Memory B cell (primary cell): ENCODE results near the gene SPACA6.
"Not testable (repeated sequence)": the region's sequence is repeated elsewhere in the genome, so short reads cannot be mapped to it uniquely, and the experiment has no call there.

ENCODE experiments used
- ATAC-seq: fragments of 150-1000 bp; cut with Tn5 transposase; 2 replicates; pipeline ENCODE4 v1.10.0; 2021; ENCODE audit warnings: low read depth, mild to moderate bottlenecking, moderate library complexity
- DNase-seq, 2 donors: peaks; one replicate each; pipeline ENCODE4 v3.0.0; 2022; ENCODE audit warnings: low spot score in 2 of 2
- H3K27ac Mint-ChIP-seq: one replicate; pipeline ENCODE4 v1.8.0; 2022; ENCODE audit warnings: mild to moderate bottlenecking, moderate library complexity, mixed read lengths
- H3K27me3 Mint-ChIP-seq: one replicate; pipeline ENCODE4 v1.8.0; 2022; ENCODE audit warnings: mixed read lengths
- H3K36me3 Mint-ChIP-seq: one replicate; pipeline ENCODE4 v1.8.0; 2022; ENCODE audit warnings: mild to moderate bottlenecking, mixed read lengths
- H3K4me1 Mint-ChIP-seq: one replicate; pipeline ENCODE4 v1.8.0; 2022; ENCODE audit warnings: mixed read lengths
- H3K4me3 Mint-ChIP-seq: one replicate; pipeline ENCODE4 v1.8.0; 2022; ENCODE audit warnings: mild to moderate bottlenecking, moderate library complexity, mixed read lengths
- H3K9me3 Mint-ChIP-seq: one replicate; pipeline ENCODE4 v1.8.0; 2022; ENCODE audit warnings: mixed read lengths

The SPACA6 gene

GRCh38 chr19:51722492-51722891, 29.4 kb downstream of the SPACA6 start:
- ATAC-seq = no peak
- DNase-seq = no peak
- Mint-ChIP-seq H3K36me3 (peaks cover 10% of the 10 kb centered on the region), H3K4me1 (peaks cover 9% of the 10 kb centered on the region), H3K4me3 (no peak overlapping the region), H3K9me3 (peaks cover 13% of the 10 kb centered on the region), H3K27me3 (peaks cover 36% of the 10 kb centered on the region), H3K27ac (no peak overlapping the region)

- Mint-ChIP-seq H3K27me3 (peaks cover 40% of the 10 kb centered on the region), H3K4me3 (no peak overlapping the region), H3K36me3 (peaks cover 15% of the 10 kb centered on the region), H3K4me1 (peaks cover 7% of the 10 kb centered on the region), H3K9me3 (peaks cover 11% of the 10 kb centered on the region), H3K27ac (no peak overlapping the region)
- ATAC-seq (no peak), DNase-seq (no peak)
Observed at GRCh38 chr19:51724543-51724942, 31.4 kb downstream of the SPACA6 start.

DNA sequence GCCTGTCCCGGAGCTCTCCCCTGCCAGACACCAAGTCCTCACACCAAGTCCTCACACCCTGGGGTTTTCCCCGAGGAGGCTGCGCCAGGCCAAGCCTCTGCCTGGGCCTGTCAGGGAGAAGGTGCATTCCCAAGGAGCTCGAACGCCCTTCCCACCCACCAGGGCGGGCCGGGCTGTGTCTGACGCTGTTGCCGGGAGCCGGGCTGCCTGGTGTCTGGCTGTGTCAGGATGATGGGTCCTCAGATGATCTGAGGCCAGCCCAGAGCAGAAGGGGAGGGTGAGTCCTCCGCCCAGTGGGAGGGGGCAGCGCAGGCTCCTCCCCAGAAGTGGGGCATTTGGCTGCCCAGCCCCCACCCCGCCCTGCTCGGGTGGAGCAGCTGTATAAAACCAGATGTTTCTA, 32.9 kb downstream of the SPACA6 start:
- no peak overlapping the region for H3K27ac Mint-ChIP-seq

GRCh38 chr19:51727349-51727880, 34.3 kb downstream of the SPACA6 start:
- peaks cover 7% of the 10 kb centered on the region for H3K4me1 Mint-ChIP-seq
- DNase-seq = no peak
- H3K9me3 Mint-ChIP-seq = peaks cover 14% of the 10 kb centered on the region
- H3K36me3 Mint-ChIP-seq = peaks cover 17% of the 10 kb centered on the region
- H3K27ac Mint-ChIP-seq = no peak overlapping the region
- H3K4me3 Mint-ChIP-seq = no peak overlapping the region
- no peak for ATAC-seq
- H3K27me3 Mint-ChIP-seq = peaks cover 37% of the 10 kb centered on the region

More for the DNA sequence above, 32.9 kb downstream of the SPACA6 start:
- DNase-seq = no peak
- Mint-ChIP-seq H3K4me1 (peaks cover 7% of the 10 kb centered on the region), H3K27me3 (peaks cover 37% of the 10 kb centered on the region), H3K9me3 (peaks cover 14% of the 10 kb centered on the region), H3K36me3 (peaks cover 15% of the 10 kb centered on the region), H3K4me3 (no peak overlapping the region)
- ATAC-seq = no peak

DNA sequence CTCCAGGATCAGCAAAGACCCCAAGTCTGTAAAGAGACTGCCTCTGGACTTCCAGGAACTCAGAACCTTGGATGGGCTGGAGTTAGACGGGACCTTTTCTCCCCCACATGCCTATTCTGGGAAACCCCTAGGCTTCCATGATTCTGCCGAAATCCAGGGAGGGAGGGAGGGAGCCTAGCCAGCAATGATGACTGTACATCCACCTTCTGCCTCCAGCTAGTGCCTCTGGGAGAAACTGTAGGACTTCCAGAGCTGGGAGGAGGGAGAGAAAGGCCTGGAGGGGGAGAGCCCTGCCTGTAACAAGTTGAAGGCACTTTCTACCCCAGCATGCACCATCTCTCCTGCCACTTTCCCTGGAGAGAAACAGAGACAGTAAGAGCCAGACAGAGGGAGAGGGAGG, 36.7 kb downstream of the SPACA6 start:
- H3K9me3 Mint-ChIP-seq = peaks cover 7% of the 10 kb centered on the region
- no peak overlapping the region for H3K27ac Mint-ChIP-seq
- no peaks in the 10 kb centered on the region for H3K4me1 Mint-ChIP-seq
- H3K36me3 Mint-ChIP-seq = peaks cover 12% of the 10 kb centered on the region
- no peak for ATAC-seq
- peaks cover 26% of the 10 kb centered on the region for H3K27me3 Mint-ChIP-seq
- no peak for DNase-seq
- H3K4me3 Mint-ChIP-seq = no peak overlapping the region

DNA sequence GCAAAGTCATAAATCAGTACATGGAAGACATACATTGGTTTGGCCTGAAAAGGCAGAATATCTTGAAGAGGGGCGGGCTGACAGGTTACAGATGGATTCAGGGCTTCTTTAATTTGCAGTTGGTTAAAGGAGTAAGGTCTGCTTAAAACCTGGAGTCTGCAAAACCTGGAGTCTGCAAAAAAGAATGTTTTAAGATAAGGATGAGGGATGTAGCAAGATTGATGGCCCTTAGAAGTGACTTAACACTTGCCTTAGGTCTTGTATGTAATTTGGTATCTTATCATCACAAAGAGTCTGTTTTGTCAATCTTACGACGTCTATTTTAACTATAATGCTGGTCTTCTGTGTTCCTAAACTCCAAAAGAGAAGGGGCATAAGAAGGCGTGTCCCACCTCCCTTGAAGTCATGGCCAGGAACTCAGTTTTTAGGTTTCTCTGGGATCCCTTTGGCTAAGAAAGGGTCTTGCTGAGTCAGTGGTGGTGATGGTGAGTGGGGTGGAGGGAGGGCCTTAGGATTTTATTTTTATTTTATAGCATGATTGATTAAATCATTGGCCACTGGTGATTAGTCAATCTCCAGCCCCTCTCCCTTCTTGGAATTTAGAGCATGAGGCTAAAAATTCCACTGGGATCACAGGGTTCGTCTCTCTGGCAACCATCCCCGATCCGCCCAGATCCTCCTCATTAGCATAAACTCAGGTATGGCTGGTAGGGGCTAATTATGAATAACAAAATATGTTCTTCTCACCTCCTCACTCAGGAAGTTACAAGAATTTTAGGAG, 40.8 kb downstream of the SPACA6 start:
- Mint-ChIP-seq H3K27ac (no peak overlapping the region), H3K27me3 (peaks cover 11% of the 10 kb centered on the region), H3K36me3 (peaks cover 5% of the 10 kb centered on the region), H3K9me3 (peaks cover 5% of the 10 kb centered on the region), H3K4me3 (no peak overlapping the region), H3K4me1 (no peaks in the 10 kb centered on the region)
- DNase-seq (no peak), ATAC-seq (no peak)

- no peak for DNase-seq
- Mint-ChIP-seq H3K27me3 (peaks cover 5% of the 10 kb centered on the region), H3K27ac (no peak overlapping the region), H3K36me3 (peaks cover 2% of the 10 kb centered on the region), H3K4me1 (no peaks in the 10 kb centered on the region), H3K9me3 (peaks cover under 1% of the 10 kb centered on the region), H3K4me3 (no peak overlapping the region)
- no peak for ATAC-seq
Observed at GRCh38 chr19:51735759-51736449, 42.8 kb downstream of the SPACA6 start.

GRCh38 chr19:51737389-51737788, 44.3 kb downstream of the SPACA6 start:
- no peak overlapping the region for H3K27ac Mint-ChIP-seq

DNA sequence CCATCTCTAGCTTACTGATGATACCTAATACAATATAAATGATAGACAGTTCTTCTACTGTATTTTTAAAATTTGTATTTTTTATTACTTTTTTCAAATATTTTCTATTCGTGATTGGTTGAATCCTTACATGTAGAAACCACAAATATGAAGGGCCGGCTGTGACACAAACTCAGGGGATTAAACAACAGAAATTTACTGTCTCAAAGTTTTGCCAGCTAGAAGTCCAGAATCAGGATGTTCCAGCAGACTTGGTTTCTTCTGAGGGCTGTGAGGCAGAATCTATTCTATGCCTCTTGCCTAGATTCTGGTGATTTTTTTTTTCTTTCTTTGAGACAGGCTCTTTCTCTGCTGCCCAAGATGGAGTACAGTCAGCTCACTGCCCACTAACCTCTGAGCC, 44.8 kb downstream of the SPACA6 start:
- no peaks in the 10 kb centered on the region for H3K4me1 Mint-ChIP-seq
- H3K9me3 Mint-ChIP-seq = no peaks in the 10 kb centered on the region
- DNase-seq = no peak
- no peak for ATAC-seq
- H3K27ac Mint-ChIP-seq = no peak overlapping the region
- peaks cover 4% of the 10 kb centered on the region for H3K27me3 Mint-ChIP-seq
- H3K36me3 Mint-ChIP-seq = no peaks in the 10 kb centered on the region
- no peak overlapping the region for H3K4me3 Mint-ChIP-seq

More at GRCh38 chr19:51737389-51737788, 44.3 kb downstream of the SPACA6 start:
- Mint-ChIP-seq H3K4me3 (no peak overlapping the region), H3K9me3 (no peaks in the 10 kb centered on the region), H3K36me3 (no peaks in the 10 kb centered on the region), H3K4me1 (no peaks in the 10 kb centered on the region), H3K27me3 (peaks cover 4% of the 10 kb centered on the region)
- DNase-seq (no peak), ATAC-seq (no peak)

- H3K9me3 Mint-ChIP-seq, H3K27me3 Mint-ChIP-seq, H3K4me1 Mint-ChIP-seq, DNase-seq, ATAC-seq, H3K36me3 Mint-ChIP-seq, H3K27ac Mint-ChIP-seq, H3K4me3 Mint-ChIP-seq: not testable (repeated sequence)
Observed at GRCh38 chr19:51738523-51738922, 45.4 kb downstream of the SPACA6 start.

DNA sequence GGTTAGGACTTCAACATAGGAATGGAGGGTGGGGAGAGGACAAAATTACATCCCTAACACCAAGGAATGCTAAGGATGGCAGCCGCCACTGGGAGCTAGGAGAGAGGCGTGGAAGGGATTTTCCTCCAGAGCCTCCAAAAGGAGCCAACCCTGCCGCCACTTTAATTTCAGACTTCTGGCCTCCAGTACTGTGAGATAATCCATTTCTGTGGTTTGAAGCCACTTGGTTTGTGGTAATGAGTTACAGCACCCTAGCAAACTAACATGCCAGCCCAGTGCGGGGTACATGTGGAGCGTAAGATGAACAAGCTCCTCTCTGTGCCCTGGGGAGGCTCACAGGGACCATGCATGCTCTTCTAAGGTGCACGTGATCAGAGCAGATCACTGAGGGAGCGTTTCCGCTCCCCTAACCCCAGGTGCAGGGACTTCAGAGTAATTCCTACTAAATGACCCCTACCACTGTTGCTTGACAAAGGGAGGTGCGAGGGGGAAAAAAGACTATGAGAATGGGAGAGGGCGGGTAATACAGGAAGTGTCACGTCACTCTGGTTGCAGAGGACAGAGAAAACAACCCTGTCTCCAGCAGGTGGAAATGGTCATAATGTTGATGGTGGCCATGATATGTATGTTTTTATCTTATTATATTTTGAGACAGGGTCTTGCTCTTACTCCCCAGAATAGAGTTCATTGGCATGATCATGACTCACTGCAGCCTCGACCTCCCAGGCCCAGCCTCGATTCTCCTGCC, 46.5 kb downstream of the SPACA6 start:
- H3K27me3 Mint-ChIP-seq = peaks cover 4% of the 10 kb centered on the region

DNA sequence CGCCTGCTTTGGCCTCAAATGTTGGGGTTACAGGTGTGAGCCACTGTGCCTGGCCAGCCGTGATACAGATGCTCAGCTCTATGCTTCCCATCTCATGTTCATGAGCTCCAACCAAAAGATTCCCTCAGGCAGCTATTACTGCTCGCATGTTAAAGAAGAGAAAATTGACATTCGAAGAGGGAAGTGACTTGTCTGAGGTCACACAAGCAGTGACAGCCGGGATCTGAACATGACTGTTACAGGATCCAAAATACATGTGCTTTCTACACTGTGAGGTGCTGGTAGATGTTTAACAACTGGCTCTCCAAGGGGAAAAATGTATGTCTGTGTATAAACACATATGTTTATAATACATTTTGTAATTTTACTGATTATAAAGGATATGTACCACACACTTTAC, 47.2 kb downstream of the SPACA6 start:
- Mint-ChIP-seq H3K36me3 (no peaks in the 10 kb centered on the region), H3K9me3 (no peaks in the 10 kb centered on the region), H3K4me3 (no peak overlapping the region), H3K27me3 (peaks cover 2% of the 10 kb centered on the region), H3K27ac (no peak overlapping the region), H3K4me1 (no peaks in the 10 kb centered on the region)
- ATAC-seq (no peak), DNase-seq (no peak)

More for the DNA sequence above, 46.5 kb downstream of the SPACA6 start:
- no peak for DNase-seq
- no peak for ATAC-seq
- no peaks in the 10 kb centered on the region for H3K4me1 Mint-ChIP-seq
- no peaks in the 10 kb centered on the region for H3K36me3 Mint-ChIP-seq
- H3K4me3 Mint-ChIP-seq = no peak overlapping the region
- H3K27ac Mint-ChIP-seq = no peak overlapping the region
- H3K9me3 Mint-ChIP-seq = no peaks in the 10 kb centered on the region

DNA sequence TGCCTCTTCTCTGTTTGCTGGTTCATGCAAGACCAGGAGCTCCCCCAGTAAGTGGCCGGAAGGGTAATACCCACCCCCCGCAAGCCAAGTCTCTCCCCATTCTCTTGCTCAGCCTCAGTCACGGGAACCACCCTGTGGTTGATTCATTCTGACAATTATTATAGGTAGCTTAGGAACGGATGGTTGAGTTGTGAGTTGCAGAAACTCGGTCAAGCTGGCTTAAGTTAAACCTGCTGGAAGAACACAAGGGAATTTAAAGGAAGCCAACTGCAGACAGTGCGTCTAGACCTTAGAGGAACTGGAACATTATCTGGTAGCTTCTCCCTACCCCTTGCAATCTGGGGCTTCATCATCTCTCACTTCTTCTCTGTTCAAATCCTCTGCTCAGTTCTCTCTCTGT, 49.7 kb downstream of the SPACA6 start:
- Mint-ChIP-seq H3K4me3 (no peak overlapping the region), H3K36me3 (no peaks in the 10 kb centered on the region), H3K9me3 (peaks cover 1% of the 10 kb centered on the region), H3K4me1 (no peaks in the 10 kb centered on the region), H3K27ac (no peak overlapping the region), H3K27me3 (no peaks in the 10 kb centered on the region)
- ATAC-seq = no peak
- DNase-seq = no peak

GRCh38 chr19:51743405-51743804, 50.3 kb downstream of the SPACA6 start:
- no peak overlapping the region for H3K27ac Mint-ChIP-seq
- peaks cover 3% of the 10 kb centered on the region for H3K9me3 Mint-ChIP-seq
- H3K27me3 Mint-ChIP-seq = no peaks in the 10 kb centered on the region
- no peaks in the 10 kb centered on the region for H3K36me3 Mint-ChIP-seq
- DNase-seq (no peak), ATAC-seq (no peak)
- H3K4me1 Mint-ChIP-seq = no peaks in the 10 kb centered on the region
- H3K4me3 Mint-ChIP-seq = no peak overlapping the region
